Keratinocyte (primary cell): ENCODE data around the gene APBB3. TPM values are rescaled to one million over a fixed set of nuclear protein-coding genes. Genes with fewer than 3 reads are reported as not detected.

Source experiments
- DNase-seq: peaks from one replicate; pipeline ENCODE4 v3.0.0-alpha.2; 2011; ENCODE audit warnings: low read depth, missing footprints, low spot score
- FAIRE-seq: peaks from 2 replicates; lab custom pipeline; 2011; peaks lifted over from hg19 to GRCh38; lab: Jason Lieb, UNC
- H2AFZ ChIP-seq: 2 replicates; pipeline ENCODE4 v1.6.0; 2012; ENCODE audit warnings: low read length, control low read depth, inconsistent platforms; ENCODE audit not compliant: control insufficient read depth
- H3K27ac ChIP-seq: 2 replicates; pipeline ENCODE4 v1.5.1; 2011; ENCODE audit warnings: low read length; ENCODE audit not compliant: control insufficient read depth, insufficient read depth
- H3K27me3 ChIP-seq: 3 replicates; pipeline ENCODE4 v1.6.0; 2011; ENCODE audit warnings: low read length; ENCODE audit not compliant: control insufficient read depth, insufficient read depth; ENCODE audit errors: extremely low read depth
- H3K36me3 ChIP-seq, 2 experiments: 2 replicates in 1 of 2; 3 replicates in 1 of 2; pipeline ENCODE4 v1.5.1; 2011; ENCODE audit warnings: low read length in 2 of 2, mild to moderate bottlenecking in 1 of 2; ENCODE audit not compliant: control insufficient read depth in 2 of 2, insufficient read depth in 2 of 2; ENCODE audit errors: extremely low read depth in 1 of 2
- H3K4me1 ChIP-seq: 3 replicates; pipeline ENCODE4 v1.5.1; 2011; ENCODE audit warnings: low read length; ENCODE audit not compliant: control insufficient read depth, insufficient read depth; ENCODE audit errors: extremely low read depth
- H3K4me2 ChIP-seq: 3 replicates; pipeline ENCODE4 v1.6.0; 2011; ENCODE audit warnings: low read depth, low read length; ENCODE audit not compliant: control insufficient read depth, insufficient read depth; ENCODE audit errors: extremely low read depth
- H3K4me3 ChIP-seq, 3 experiments: fragments of 200-600 bp in 1 of 3; sonication (generic) in 1 of 3; 2 replicates in 2 of 3; 3 replicates in 1 of 3; pipeline ENCODE4 v1.5.1; 2011 to 2016; ENCODE audit warnings: low read length in 3 of 3, mild to moderate bottlenecking in 3 of 3, control low read depth in 2 of 3, inconsistent platforms in 1 of 3, low read depth in 1 of 3, mixed read lengths in 1 of 3, mixed run types in 1 of 3, moderate library complexity in 1 of 3; ENCODE audit not compliant: control insufficient read depth in 2 of 3, insufficient read depth in 2 of 3; ENCODE audit errors: extremely low read depth in 1 of 3
- H3K79me2 ChIP-seq: 2 replicates; pipeline ENCODE4 v1.6.0; 2012; ENCODE audit warnings: low read length; ENCODE audit not compliant: control insufficient read depth, insufficient read depth
- H3K9ac ChIP-seq: 3 replicates; pipeline ENCODE4 v1.6.0; 2011; ENCODE audit warnings: low read length; ENCODE audit not compliant: control insufficient read depth, insufficient read depth; ENCODE audit errors: extremely low read depth
- H3K9me1 ChIP-seq: 3 replicates; pipeline ENCODE4 v1.6.0; 2011; ENCODE audit warnings: low read length; ENCODE audit not compliant: control insufficient read depth, insufficient read depth; ENCODE audit errors: extremely low read depth
- H3K9me3 ChIP-seq: 2 replicates; pipeline ENCODE4 v1.5.1; 2012; ENCODE audit warnings: low read depth, low read length; ENCODE audit not compliant: control insufficient read depth
- H4K20me1 ChIP-seq: 3 replicates; pipeline ENCODE4 v1.6.0; 2011; ENCODE audit warnings: low read length; ENCODE audit not compliant: control insufficient read depth, insufficient read depth; ENCODE audit errors: extremely low read depth
- CTCF ChIP-seq, 3 experiments: IDR thresholded peaks in 1 of 3; conservative IDR thresholded peaks in 1 of 3; optimal IDR thresholded peaks in 1 of 3; 2 replicates in 2 of 3; 3 replicates in 1 of 3; pipeline versions ENCODE3 to v1.5.1; 2011; ENCODE audit warnings: low read length in 3 of 3, mild to moderate bottlenecking in 3 of 3, moderate library complexity in 2 of 3, control low read depth in 1 of 3, inconsistent platforms in 1 of 3; ENCODE audit not compliant: insufficient read depth in 2 of 3; ENCODE audit errors: extremely low read depth in 1 of 3
- EZH2 ChIP-seq: IDR thresholded peaks from one replicate; pipeline ENCODE4 v1.6.1; 2012; ENCODE audit warnings: inconsistent platforms, mild to moderate bottlenecking, low read length, moderate library complexity
- dilution Hi-C: fragments of 300-500 bp; cut with MboI; formaldehyde crosslinking; loops from one replicate; pipeline ENCODE4 v1.7.0; 2020; ENCODE audit warnings: low sequenced_read_pairs; ENCODE audit not compliant: extremely low pct_ligation_motif_present
- polyA plus RNA-seq, 5 experiments: library from polyadenylated mRNA; depleted of rRNA in 3 of 5; stranded (reverse) in 3 of 5; stranded (forward) in 1 of 5; unstranded in 1 of 5; fragments of >200 nt; gene quantifications; 1 replicate in 1 of 5; 2 replicates in 3 of 5; 3 replicates in 1 of 5; pipeline versions ENCODE4 v1.2.1 to v1.2.3, GENCODE V29; 2011 to 2012; ENCODE audit warnings: missing spikeins in 2 of 5, low read depth in 1 of 5, low replicate concordance in 1 of 5

The APBB3 gene
- polyA plus RNA-seq, 1 donor (not counting 4 experiments of a cell fraction or from before 2014, with no cell fraction given): 7.1 TPM

DNA sequence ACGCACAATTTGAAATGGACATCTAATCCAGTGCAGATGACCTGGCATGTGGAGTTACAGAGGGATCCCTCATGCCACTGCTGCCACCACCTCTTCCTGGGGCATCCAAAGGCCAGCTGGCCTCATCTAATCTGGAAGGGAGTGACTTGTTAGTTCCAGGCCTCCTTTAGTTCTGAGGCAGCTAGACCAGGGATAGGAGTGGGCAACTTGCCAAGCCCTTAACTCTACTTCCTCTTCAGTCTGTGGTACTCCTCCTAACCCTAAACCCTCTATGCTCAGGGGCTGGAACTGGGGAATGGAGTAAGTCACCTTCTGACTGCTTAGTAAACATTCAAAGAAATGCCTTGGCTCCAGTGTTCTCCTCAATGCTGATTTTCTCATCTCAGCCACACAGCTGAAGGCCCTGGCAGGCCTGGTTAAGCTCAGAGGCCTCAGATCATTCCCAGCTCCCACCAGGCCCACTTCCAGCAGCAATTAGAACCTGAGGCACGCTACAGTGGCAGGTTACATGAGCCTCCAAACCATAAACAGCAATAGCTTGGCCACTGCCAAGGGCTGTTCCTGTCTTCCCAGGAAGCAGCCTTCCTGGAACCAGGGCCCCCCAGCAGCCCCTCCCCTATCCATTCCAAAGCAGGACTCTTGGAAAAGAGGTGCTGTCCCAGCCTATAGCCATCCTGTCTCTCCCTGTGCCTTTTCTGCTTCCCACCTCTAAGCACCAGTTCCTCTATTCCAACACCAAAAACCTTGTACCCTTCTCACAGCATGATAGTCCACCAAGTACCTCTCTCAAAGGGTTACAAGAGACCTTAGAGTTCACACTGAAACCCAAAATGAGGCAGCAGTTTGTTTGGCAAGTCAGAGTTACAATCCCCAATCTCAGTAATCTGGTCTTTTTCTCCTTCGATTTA is 14.9 kb downstream of the APBB3 start:
- FAIRE-seq (no peak), DNase-seq (no peak)
- no peaks in the 10 kb centered on the region for H3K9me3 ChIP-seq
- H3K4me3 ChIP-seq: no peak overlapping the region
- dilution Hi-C loops: no loop called here
- peaks cover 21% of the 10 kb centered on the region for H3K79me2 ChIP-seq
- no peaks in the 10 kb centered on the region for H3K27me3 ChIP-seq
- H3K27ac ChIP-seq: no peak overlapping the region
- H3K36me3 ChIP-seq: peaks cover 25 to 28% of the 10 kb centered on the region in 2 experiments
- no peaks in the 10 kb centered on the region for H4K20me1 ChIP-seq
- no peak overlapping the region for H3K4me2 ChIP-seq
- H3K9ac ChIP-seq: no peak overlapping the region
- H3K4me1 ChIP-seq: peaks cover 25% of the 10 kb centered on the region
- H3K9me1 ChIP-seq: peaks cover 1% of the 10 kb centered on the region
- no peak overlapping the region for H2AFZ ChIP-seq
- TF ChIP-seq CTCF (optimal IDR thresholded peaks at IDR 0.05 in 1 of 3, IDR thresholded peaks at IDR 0.05 in 1 of 3, conservative IDR thresholded peaks at IDR 0.05 in 1 of 3; ENCODE audit: extremely low read depth in 1 of 3, insufficient read depth in 2 of 3, low read length in 3 of 3) (no peak), EZH2 (no peak)

DNA sequence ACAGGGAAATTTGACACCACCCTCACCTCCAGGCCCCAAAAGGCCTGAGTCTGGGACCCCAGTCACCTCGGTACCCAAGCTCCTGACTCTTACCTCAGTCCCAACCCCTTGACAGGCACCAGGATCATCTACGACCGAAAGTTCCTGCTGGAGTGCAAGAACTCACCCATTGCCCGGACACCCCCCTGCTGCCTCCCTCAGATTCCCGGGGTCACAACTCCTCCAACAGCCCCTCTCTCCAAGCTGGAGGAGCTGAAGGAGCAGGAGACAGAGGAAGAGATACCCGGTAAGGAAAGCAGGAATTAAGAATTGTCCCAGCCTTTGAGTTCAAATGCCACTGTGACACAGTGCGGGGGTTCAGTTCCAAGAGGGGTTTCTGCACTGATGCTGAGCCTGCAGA is 15.6 kb downstream of the APBB3 start:
- H2AFZ ChIP-seq: no peak overlapping the region
- no peaks in the 10 kb centered on the region for H3K9me3 ChIP-seq
- dilution Hi-C loops: no loop called here
- TF ChIP-seq CTCF (optimal IDR thresholded peaks at IDR 0.05 in 1 of 3, IDR thresholded peaks at IDR 0.05 in 1 of 3, conservative IDR thresholded peaks at IDR 0.05 in 1 of 3; ENCODE audit: extremely low read depth in 1 of 3, insufficient read depth in 2 of 3, low read length in 3 of 3): no peak
- no peak for TF ChIP-seq EZH2
- H3K27ac ChIP-seq: no peak overlapping the region
- peaks cover 18% of the 10 kb centered on the region for H3K4me1 ChIP-seq
- DNase-seq (no peak), FAIRE-seq (no peak)
- peaks cover 27 to 28% of the 10 kb centered on the region in 2 experiments for H3K36me3 ChIP-seq
- no peaks in the 10 kb centered on the region for H4K20me1 ChIP-seq
- H3K9me1 ChIP-seq: no peaks in the 10 kb centered on the region
- peaks cover 14% of the 10 kb centered on the region for H3K79me2 ChIP-seq
- no peaks in the 10 kb centered on the region for H3K27me3 ChIP-seq
- no peak overlapping the region for H3K4me2 ChIP-seq
- no peak overlapping the region for H3K4me3 ChIP-seq
- no peak overlapping the region for H3K9ac ChIP-seq
